Measurements from ENCODE around the gene ATG4C. TPM values are rescaled to one million over a fixed set of nuclear protein-coding genes. Genes with fewer than 3 reads are reported as not detected.
"Not testable (repeated sequence)": the region's sequence is repeated elsewhere in the genome, so short reads cannot be mapped to it uniquely, and the experiment has no call there.

Gene ATG4C
- total RNA-seq, 4 donors from 2014 or later, result 2.3 to 4.8 (median 4.4) TPM

- no peak overlapping the region for H3K4me3 ChIP-seq (ENCODE audit: low read depth, poor library complexity, severe bottlenecking)
- 81 to 86% methylated on average over 4 of the region's 4 CpGs for WGBS, 2 donors
- no peak for DNase-seq (ENCODE audit: low spot score in 2 of 2)
- intact Hi-C loops (cut with DNase I; ENCODE audit: low total_unique reads), result no loop called here
- no peak for TF ChIP-seq POLR2A (IDR thresholded peaks at IDR 0.05)
- TF ChIP-seq, protein P1, sequence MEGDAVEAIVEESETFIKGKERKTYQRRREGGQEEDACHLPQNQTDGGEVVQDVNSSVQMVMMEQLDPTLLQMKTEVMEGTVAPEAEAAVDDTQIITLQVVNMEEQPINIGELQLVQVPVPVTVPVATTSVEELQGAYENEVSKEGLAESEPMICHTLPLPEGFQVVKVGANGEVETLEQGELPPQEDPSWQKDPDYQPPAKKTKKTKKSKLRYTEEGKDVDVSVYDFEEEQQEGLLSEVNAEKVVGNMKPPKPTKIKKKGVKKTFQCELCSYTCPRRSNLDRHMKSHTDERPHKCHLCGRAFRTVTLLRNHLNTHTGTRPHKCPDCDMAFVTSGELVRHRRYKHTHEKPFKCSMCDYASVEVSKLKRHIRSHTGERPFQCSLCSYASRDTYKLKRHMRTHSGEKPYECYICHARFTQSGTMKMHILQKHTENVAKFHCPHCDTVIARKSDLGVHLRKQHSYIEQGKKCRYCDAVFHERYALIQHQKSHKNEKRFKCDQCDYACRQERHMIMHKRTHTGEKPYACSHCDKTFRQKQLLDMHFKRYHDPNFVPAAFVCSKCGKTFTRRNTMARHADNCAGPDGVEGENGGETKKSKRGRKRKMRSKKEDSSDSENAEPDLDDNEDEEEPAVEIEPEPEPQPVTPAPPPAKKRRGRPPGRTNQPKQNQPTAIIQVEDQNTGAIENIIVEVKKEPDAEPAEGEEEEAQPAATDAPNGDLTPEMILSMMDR (IDR thresholded peaks at IDR 0.05), result no peak
Measured at GRCh38 chr1:62823556-62823955, 39.6 kb downstream of the ATG4C start.

DNA sequence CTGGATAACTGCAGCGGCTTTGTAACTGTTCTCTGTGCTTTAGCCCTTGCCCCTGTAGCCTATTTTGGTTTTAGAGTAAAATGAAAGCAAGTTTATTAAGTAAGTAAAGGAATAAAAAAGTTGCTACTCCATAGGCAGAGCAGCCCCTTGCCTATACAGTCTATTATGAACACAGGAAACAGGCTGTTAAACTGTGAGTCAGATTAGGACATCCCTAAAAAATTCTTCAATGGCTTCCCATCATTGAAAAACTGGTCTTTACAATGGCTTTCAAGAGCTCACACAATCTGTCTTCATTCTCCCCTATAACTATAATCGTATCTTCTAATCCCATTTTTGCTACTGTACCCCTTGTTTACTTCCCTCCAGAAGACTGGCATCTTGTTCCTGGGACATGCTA lies 43.0 kb downstream of the ATG4C start:
- DNase-seq (ENCODE audit: low spot score in 2 of 2), result no peak
- intact Hi-C loops (cut with DNase I; ENCODE audit: low total_unique reads), result no loop called here
- TF ChIP-seq, protein P1 (IDR thresholded peaks at IDR 0.05), result no peak
- TF ChIP-seq POLR2A (IDR thresholded peaks at IDR 0.05), result no peak

GRCh38 chr1:62827786-62828185 lies 43.9 kb downstream of the ATG4C start:
- DNase-seq (ENCODE audit: low spot score in 2 of 2); intact Hi-C loops (cut with DNase I; ENCODE audit: low total_unique reads); H3K4me3 ChIP-seq (ENCODE audit: low read depth, poor library complexity, severe bottlenecking): not testable (repeated sequence)
- 93 to 97% methylated on average over 2 of the region's 2 CpGs for WGBS, 2 donors

More for the DNA sequence above, 43.0 kb downstream of the ATG4C start:
- 96 to 98% methylated on average over 2 of the region's 2 CpGs for WGBS, 2 donors
- H3K4me3 ChIP-seq (ENCODE audit: low read depth, poor library complexity, severe bottlenecking), result no peak overlapping the region

DNA sequence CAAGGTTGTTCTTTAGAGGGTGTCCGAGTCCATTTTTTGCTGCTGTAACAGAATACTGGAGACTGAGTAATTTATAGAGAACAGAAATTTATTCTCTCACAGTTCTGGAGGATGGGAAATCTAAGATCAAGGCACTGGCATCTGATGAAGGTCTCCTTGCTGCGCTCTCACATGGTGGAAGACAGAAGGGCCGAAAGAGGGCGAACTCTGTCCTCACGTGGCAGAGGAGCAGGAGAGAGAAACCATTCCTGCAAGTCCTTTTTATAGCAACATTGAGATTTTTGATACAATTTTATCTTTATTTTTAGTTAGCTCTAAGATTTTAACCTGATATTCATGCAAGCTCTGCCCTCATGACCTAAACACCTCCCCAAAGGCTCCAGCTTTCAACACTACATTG lies 48.3 kb downstream of the ATG4C start:
- WGBS, 2 donors, result 81 to 95% methylated on average over 5 of the region's 5 CpGs
- TF ChIP-seq POLR2A (IDR thresholded peaks at IDR 0.05), result no peak
- TF ChIP-seq, protein P1 (IDR thresholded peaks at IDR 0.05), result no peak
- no peak for DNase-seq (ENCODE audit: low spot score in 2 of 2)
- H3K4me3 ChIP-seq (ENCODE audit: low read depth, poor library complexity, severe bottlenecking), result no peak overlapping the region
- intact Hi-C loops (cut with DNase I; ENCODE audit: low total_unique reads), result no loop called here

DNA sequence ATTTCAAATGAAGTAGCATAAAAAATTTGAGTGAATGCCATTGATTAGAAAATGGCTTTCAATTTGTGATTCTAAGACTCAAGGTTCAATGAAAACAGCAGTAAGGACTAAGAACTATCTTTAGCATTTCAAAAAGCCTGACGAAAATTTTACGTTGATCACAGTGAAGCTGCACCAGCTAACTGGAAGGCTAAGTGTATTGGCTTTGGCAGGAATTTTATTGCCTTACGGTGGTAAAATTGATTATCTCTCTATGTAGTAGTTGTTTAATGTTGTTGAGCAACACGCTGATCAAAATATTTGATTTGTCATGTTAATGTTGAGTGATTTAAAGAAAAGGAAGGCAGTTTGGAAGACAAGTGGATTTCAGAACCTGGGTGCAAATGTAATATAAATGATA lies 49.6 kb downstream of the ATG4C start:
- TF ChIP-seq, protein P1 (IDR thresholded peaks at IDR 0.05), result no peak
- TF ChIP-seq POLR2A (IDR thresholded peaks at IDR 0.05), result no peak
- intact Hi-C loops (cut with DNase I; ENCODE audit: low total_unique reads), result no loop called here
- 91 to 97% methylated on average over 4 of the region's 4 CpGs for WGBS, 2 donors
- no peak overlapping the region for H3K4me3 ChIP-seq (ENCODE audit: low read depth, poor library complexity, severe bottlenecking)
- no peak for DNase-seq (ENCODE audit: low spot score in 2 of 2)

- no peak for DNase-seq (ENCODE audit: low spot score in 2 of 2)
- TF ChIP-seq, protein P1 (IDR thresholded peaks at IDR 0.05), result no peak
- TF ChIP-seq POLR2A (IDR thresholded peaks at IDR 0.05), result no peak
- intact Hi-C loops (cut with DNase I; ENCODE audit: low total_unique reads), result no loop called here
- 93 to 95% methylated on average over 1 of the region's 1 CpG for WGBS, 2 donors
- no peak overlapping the region for H3K4me3 ChIP-seq (ENCODE audit: low read depth, poor library complexity, severe bottlenecking)
Measured at GRCh38 chr1:62834400-62834961, 50.5 kb downstream of the ATG4C start.
